Transverse colon (tissue), 4 donors: Measurements from ENCODE around the gene MICU2. TPM values are rescaled to one million over a fixed set of nuclear protein-coding genes. Genes with fewer than 3 reads are reported as not detected.

Experiments used
- DNase-seq: peaks from one replicate; pipeline ENCODE4 v3.0.0-alpha.2; 2019
- H3K27ac ChIP-seq, 4 donors: fragments of 200-600 bp; sonication (generic); 2 replicates each; pipeline ENCODE4 v1.5.1; 2016 to 2018; ENCODE audit warnings: inconsistent platforms in 4 of 4
- H3K27me3 ChIP-seq: fragments of 200-600 bp; sonication (generic); 2 replicates; pipeline ENCODE4 v1.5.1; 2017; ENCODE audit warnings: inconsistent platforms
- H3K36me3 ChIP-seq, 4 donors: fragments of 200-600 bp; sonication (generic); 2 replicates each; pipeline ENCODE4 v1.5.1; 2017 to 2019; ENCODE audit warnings: inconsistent platforms in 4 of 4
- H3K4me1 ChIP-seq, 4 donors: fragments of 200-600 bp; sonication (generic); 2 replicates each; pipeline ENCODE4 v1.5.1; 2017 to 2020; ENCODE audit warnings: inconsistent platforms in 4 of 4
- H3K4me3 ChIP-seq, 4 donors: fragments of 200-600 bp; sonication (generic); 1 replicate in 1 of 4; 2 replicates in 3 of 4; pipeline versions ENCODE4 v1.5.1 to v1.6.1; 2017 to 2019; ENCODE audit warnings: inconsistent platforms in 4 of 4
- H3K9me3 ChIP-seq, 2 donors: fragments of 200-600 bp; sonication (generic); 2 replicates each; pipeline ENCODE4 v1.5.1; 2017 to 2019; ENCODE audit warnings: inconsistent platforms in 2 of 2
- CTCF ChIP-seq, 5 experiments: fragments of 200-600 bp in 3 of 5; fragments of 450-650 bp in 2 of 5; sonication (generic) in 3 of 5; IDR thresholded peaks; 1 replicate in 2 of 5; 2 replicates in 3 of 5; pipeline ENCODE4 v1.5.1; 2016 to 2017; ENCODE audit warnings: antibody characterized with exemption in 5 of 5, inconsistent platforms in 3 of 5, mild to moderate bottlenecking in 2 of 5, moderate library complexity in 1 of 5
- EP300 ChIP-seq: sonication (generic); formaldehyde crosslinking; IDR thresholded peaks from one replicate; pipeline ENCODE4 v1.6.1; 2017; ENCODE audit warnings: antibody characterized with exemption, low read depth
- POLR2A ChIP-seq: fragments of 450-650 bp; IDR thresholded peaks from one replicate; pipeline ENCODE4 v1.6.1; 2016; ENCODE audit warnings: antibody characterized with exemption, mild to moderate bottlenecking, moderate library complexity
- POLR2AphosphoS5 ChIP-seq, 3 donors: sonication (generic); formaldehyde crosslinking; IDR thresholded peaks; one replicate each; pipeline ENCODE4 v1.6.1; 2016; ENCODE audit warnings: antibody characterized with exemption in 3 of 3
- WGBS, 2 donors: methylation state at CpG; one replicate each; pipeline ENCODE4 v1.1.5; 2018; ENCODE audit warnings: low coverage in 1 of 2; 5-methylcytosine and 5-hydroxymethylcytosine counted together
- in situ Hi-C, 4 donors: fragments of 200-750 bp; cut with MboI; loops; one replicate each; pipeline versions ENCODE4 v1.15.0 to v1.15.1; 2017; ENCODE audit warnings: low sequenced_read_pairs in 3 of 4, low pct_ligation_motif_present in 1 of 4, low pct_unique_long_range_greater_than_20kb in 1 of 4
- intact Hi-C: fragments of 100-400 bp; cut with DNase I; formaldehyde crosslinking; loops from one replicate; pipeline ENCODE4 v1.15.1; 2023; ENCODE audit warnings: low total_unique reads
- total RNA-seq, 4 donors: library from RNA; depleted of rRNA; stranded (reverse); fragments of >200 nt; gene quantifications; one replicate each; pipeline ENCODE4 v1.1.0, GENCODE V29; 2016

MICU2 gene
- total RNA-seq, 4 donors from 2014 or later: 48.8 to 101 (median 90.0) TPM

GRCh38 chr13:21550918-21551317 is 53.1 kb downstream of the MICU2 start:
- H3K36me3 ChIP-seq: no peaks in the 10 kb centered on the region
- H3K27me3 ChIP-seq: no peaks in the 10 kb centered on the region
- no peak overlapping the region for H3K27ac ChIP-seq
- no peak for DNase-seq
- in situ Hi-C loops (no loop called here), intact Hi-C loops (no loop called here)
- 85 to 89% methylated on average over 2 of the region's 2 CpGs for WGBS, 2 donors
- no peaks in the 10 kb centered on the region for H3K4me1 ChIP-seq
- H3K4me3 ChIP-seq: no peak overlapping the region
- TF ChIP-seq POLR2A: no peak
- no peak for TF ChIP-seq EP300
- no peak for TF ChIP-seq POLR2AphosphoS5 (IDR thresholded peaks at IDR 0.05)
- TF ChIP-seq CTCF (IDR thresholded peaks at IDR 0.05): no peak
- no peaks in the 10 kb centered on the region for H3K9me3 ChIP-seq

GRCh38 chr13:21549633-21550032 is 54.3 kb downstream of the MICU2 start:
- Histone ChIP-seq H3K27ac (no peak overlapping the region), H3K4me3 (no peak overlapping the region), H3K9me3 (no peaks in the 10 kb centered on the region), H3K27me3 (no peaks in the 10 kb centered on the region), H3K36me3 (no peaks in the 10 kb centered on the region), H3K4me1 (no peaks in the 10 kb centered on the region)
- TF ChIP-seq POLR2AphosphoS5 (IDR thresholded peaks at IDR 0.05): no peak
- no peak for TF ChIP-seq POLR2A
- TF ChIP-seq EP300: no peak
- TF ChIP-seq CTCF (IDR thresholded peaks at IDR 0.05): no peak
- intact Hi-C loops (no loop called here), in situ Hi-C loops (no loop called here)
- 92 to 95% methylated on average over 2 of the region's 2 CpGs for WGBS, 2 donors
- no peak for DNase-seq

- Histone ChIP-seq H3K4me1 (no peaks in the 10 kb centered on the region), H3K27me3 (no peaks in the 10 kb centered on the region), H3K4me3 (no peak overlapping the region), H3K9me3 (no peaks in the 10 kb centered on the region), H3K36me3 (no peaks in the 10 kb centered on the region), H3K27ac (no peak overlapping the region)
- no peak for TF ChIP-seq POLR2AphosphoS5 (IDR thresholded peaks at IDR 0.05)
- TF ChIP-seq CTCF (IDR thresholded peaks at IDR 0.05): no peak
- no peak for TF ChIP-seq POLR2A
- TF ChIP-seq EP300: no peak
- DNase-seq: no peak
- 78 to 86% methylated on average over 5 of the region's 5 CpGs for WGBS, 2 donors
- in situ Hi-C loops: no loop called here
- intact Hi-C loops: no loop called here
Observed at GRCh38 chr13:21548577-21548976, 55.4 kb downstream of the MICU2 start.

- WGBS, 2 donors: 73 to 86% methylated on average over 1 of the region's 1 CpG
- no peak for DNase-seq
- H3K4me1 ChIP-seq: peaks cover 0 to 7% (median 0%) of the 10 kb centered on the region in 4 donors
- in situ Hi-C loops: no loop called here
- no peaks in the 10 kb centered on the region for H3K9me3 ChIP-seq
- no peaks in the 10 kb centered on the region for H3K27me3 ChIP-seq
- intact Hi-C loops: no loop called here
- no peak overlapping the region for H3K4me3 ChIP-seq
- TF ChIP-seq EP300: no peak
- TF ChIP-seq POLR2A: no peak
- no peak for TF ChIP-seq CTCF (IDR thresholded peaks at IDR 0.05)
- no peak for TF ChIP-seq POLR2AphosphoS5 (IDR thresholded peaks at IDR 0.05)
- no peaks in the 10 kb centered on the region for H3K36me3 ChIP-seq
- no peak overlapping the region for H3K27ac ChIP-seq
Observed at GRCh38 chr13:21546372-21546771, 57.6 kb downstream of the MICU2 start.
